Spleen (tissue), 11 donors: ENCODE data around the gene TNRC6A. TPM values are rescaled to one million over a fixed set of nuclear protein-coding genes. Genes with fewer than 3 reads are reported as not detected.

Experiments used
- DNase-seq: peaks from one replicate; pipeline ENCODE4 v3.0.0-alpha.2; 2020
- H3K27ac ChIP-seq, 8 donors: fragments of 200-600 bp; sonication (generic) in 7 of 8; 1 replicate in 4 of 8; 2 replicates in 4 of 8; pipeline versions ENCODE4 v1.5.0 to v1.8.0; 2016 to 2021; ENCODE audit warnings: inconsistent platforms in 4 of 8, mild to moderate bottlenecking in 4 of 8, moderate library complexity in 1 of 8
- H3K27me3 ChIP-seq, 7 donors: fragments of 200-600 bp; sonication (generic) in 6 of 7; replicated peaks in 1 of 7; 1 replicate in 4 of 7; 2 replicates in 3 of 7; pipeline versions ENCODE4 v1.5.0 to v1.8.0; 2016 to 2021; ENCODE audit warnings: inconsistent platforms in 3 of 7, mild to moderate bottlenecking in 1 of 7
- H3K36me3 ChIP-seq, 6 donors: fragments of 200-600 bp; sonication (generic) in 5 of 6; 1 replicate in 4 of 6; 2 replicates in 2 of 6; pipeline versions ENCODE4 v1.5.0 to v1.8.0; 2016 to 2021; ENCODE audit warnings: inconsistent platforms in 2 of 6
- H3K4me1 ChIP-seq, 6 donors: fragments of 200-600 bp; sonication (generic) in 5 of 6; 1 replicate in 3 of 6; 2 replicates in 3 of 6; pipeline versions ENCODE4 v1.5.0 to v1.8.0; 2016 to 2021; ENCODE audit warnings: inconsistent platforms in 3 of 6
- H3K4me3 ChIP-seq, 8 donors: fragments of 200-600 bp; sonication (generic) in 7 of 8; 1 replicate in 4 of 8; 2 replicates in 4 of 8; pipeline versions ENCODE4 v1.5.0 to v1.8.0; 2016 to 2021; ENCODE audit warnings: inconsistent platforms in 4 of 8, mild to moderate bottlenecking in 4 of 8, moderate library complexity in 2 of 8
- H3K9me3 ChIP-seq, 8 donors: fragments of 200-600 bp; sonication (generic) in 7 of 8; 1 replicate in 4 of 8; 2 replicates in 4 of 8; pipeline versions ENCODE4 v1.5.0 to v1.8.0; 2016 to 2021; ENCODE audit warnings: inconsistent platforms in 4 of 8
- CTCF ChIP-seq, 11 experiments: fragments of 200-600 bp in 7 of 11; fragments of 450-650 bp in 4 of 11; sonication (generic) in 4 of 11; IDR thresholded peaks in 8 of 11; conservative IDR thresholded peaks in 3 of 11; 1 replicate in 7 of 11; 2 replicates in 4 of 11; pipeline versions ENCODE4 v1.4.0 to v1.8.0; 2016 to 2021; ENCODE audit warnings: antibody characterized with exemption in 11 of 11, inconsistent platforms in 4 of 11, mild to moderate bottlenecking in 1 of 11
- POLR2A ChIP-seq, 3 donors: fragments of 450-650 bp; IDR thresholded peaks; one replicate each; pipeline ENCODE4 v1.5.1; 2017; ENCODE audit warnings: antibody characterized with exemption in 3 of 3, mild to moderate bottlenecking in 1 of 3
- POLR2AphosphoS5 ChIP-seq, 3 donors: sonication (generic); formaldehyde crosslinking; IDR thresholded peaks; one replicate each; pipeline ENCODE4 v1.5.1; 2017; ENCODE audit warnings: antibody characterized with exemption in 3 of 3
- WGBS, 5 donors: extraction: QIAGEN DNeasy Blood & Tissue Kit in 3 of 5; methylation state at CpG; one replicate each; pipeline versions ENCODE4 v1.1.5 to v1.1.7; 2013 to 2018; 5-methylcytosine and 5-hydroxymethylcytosine counted together
- intact Hi-C: fragments of 100-400 bp; cut with DNase I; formaldehyde crosslinking; loops from one replicate; pipeline ENCODE4 v1.15.0; 2023; ENCODE audit warnings: low total_unique reads
- polyA plus RNA-seq, 3 donors: library from polyadenylated mRNA; stranded (reverse); fragments of 200-250 nt; gene quantifications; one replicate each; pipeline ENCODE4 v1.2.1, GENCODE V29; 2013
- total RNA-seq, 7 donors: library from RNA; depleted of rRNA in 3 of 7; stranded (reverse); fragments of >200 nt in 3 of 7; fragmentation: NEBNext Ultra II Directional in 4 of 7; extraction: Animal tissue kit (Norgen Biotek cat#: 25700) in 4 of 7; gene quantifications; one replicate each; pipeline versions ENCODE4 v1.1.0 to v1.2.1, GENCODE V29; 2016 to 2021
- donor health status: healthy with polysubstance abuse.
- donor health status: DM: no; HTN: no; CAD: no; lungs with moderate emphysema.
- donor health status: DM: no; HTN: no; CAD: no.
- donor health status: Bipolar disorder and iron deficiency.
- donor health status: healthy.
- donor health status: DM: no; HTN: no; CAD: no.
- donor health status: DM: yes; HTN: yes; CAD: no.

The TNRC6A gene
- total and polyA plus RNA-seq, 10 donors = 6.5 to 67.8 (median 57.3) TPM

DNA sequence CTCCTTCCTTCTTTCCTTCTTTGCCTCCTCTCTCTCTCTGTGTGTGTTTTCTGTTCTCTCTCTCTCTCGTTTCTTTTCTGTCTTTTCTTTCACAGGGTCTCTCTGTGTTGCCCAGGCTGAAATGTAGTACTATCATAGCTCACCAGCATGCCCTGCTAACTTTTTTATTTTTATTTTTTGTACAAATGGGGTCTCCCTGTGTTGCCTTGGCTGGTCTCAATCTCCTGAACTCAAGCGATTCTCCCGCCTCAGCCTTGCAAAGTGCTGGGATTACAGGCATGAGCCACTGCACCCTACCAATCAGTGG lies 117.9 kb downstream of the TNRC6A start:
- Histone ChIP-seq H3K9me3 (no peaks in the 10 kb centered on the region), H3K27ac (no peak overlapping the region), H3K4me3 (no peak overlapping the region), H3K27me3 (no peaks in the 10 kb centered on the region), H3K4me1 (no peaks in the 10 kb centered on the region), H3K36me3 (no peaks in the 10 kb centered on the region)
- TF ChIP-seq CTCF (IDR thresholded peaks at IDR 0.05 in 8 of 11, conservative IDR thresholded peaks at IDR 0.05 in 3 of 11) (no peak), POLR2AphosphoS5 (IDR thresholded peaks at IDR 0.05) (no peak)
- intact Hi-C loops = no loop called here
- 84 to 91% (median 90%) methylated on average over 3 of the region's 3 CpGs for WGBS, 5 donors
- no peak for DNase-seq

- no peaks in the 10 kb centered on the region for H3K9me3 ChIP-seq
- H3K27me3 ChIP-seq = no peaks in the 10 kb centered on the region
- DNase-seq = no peak
- WGBS, 5 donors = 76 to 90% (median 83%) methylated on average over 5 of the region's 5 CpGs
- no peaks in the 10 kb centered on the region for H3K36me3 ChIP-seq
- H3K4me1 ChIP-seq = no peaks in the 10 kb centered on the region
- intact Hi-C loops = no loop called here
- H3K4me3 ChIP-seq = no peak overlapping the region
- no peak overlapping the region for H3K27ac ChIP-seq
- TF ChIP-seq POLR2A (IDR thresholded peaks at IDR 0.05) (no peak), POLR2AphosphoS5 (IDR thresholded peaks at IDR 0.05) (no peak), CTCF (IDR thresholded peaks at IDR 0.05 in 8 of 11, conservative IDR thresholded peaks at IDR 0.05 in 3 of 11) (no peak)
These were observed 118.6 kb downstream of the TNRC6A start for GRCh38 chr16:24848065-24848464.

DNA sequence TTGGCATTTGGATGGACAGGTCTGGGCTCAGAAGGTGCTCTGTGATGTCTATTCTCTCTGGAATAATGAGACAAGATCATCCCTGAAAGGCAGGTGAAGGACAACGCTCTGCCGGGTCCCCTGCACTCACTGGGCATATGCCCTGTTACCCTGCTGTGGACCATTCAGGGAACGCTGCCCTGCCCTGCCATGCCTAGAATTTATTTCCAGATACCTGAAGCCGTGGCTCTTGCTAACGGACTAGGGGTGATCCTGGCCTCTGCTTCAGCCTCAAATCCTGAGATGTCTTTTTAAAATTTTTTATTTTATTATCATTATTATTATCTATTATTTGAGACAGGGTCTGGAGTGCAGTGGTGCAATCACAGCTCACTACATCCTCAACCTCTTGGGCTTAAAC lies 120.2 kb downstream of the TNRC6A start:
- no peaks in the 10 kb centered on the region for H3K36me3 ChIP-seq
- no peaks in the 10 kb centered on the region for H3K27me3 ChIP-seq
- no peak for DNase-seq
- H3K27ac ChIP-seq = no peak overlapping the region
- WGBS, 5 donors = 87 to 95% (median 92%) methylated on average over 5 of the region's 5 CpGs
- TF ChIP-seq POLR2AphosphoS5 (IDR thresholded peaks at IDR 0.05) (no peak), POLR2A (IDR thresholded peaks at IDR 0.05) (no peak), CTCF (IDR thresholded peaks at IDR 0.05 in 8 of 11, conservative IDR thresholded peaks at IDR 0.05 in 3 of 11) (no peak)
- H3K4me3 ChIP-seq = no peak overlapping the region
- H3K4me1 ChIP-seq = no peaks in the 10 kb centered on the region
- intact Hi-C loops = no loop called here
- H3K9me3 ChIP-seq = no peaks in the 10 kb centered on the region

- no peaks in the 10 kb centered on the region for H3K4me1 ChIP-seq
- H3K4me3 ChIP-seq = no peak overlapping the region
- intact Hi-C loops = no loop called here
- 75 to 80% (median 76%) methylated on average over 9 of the region's 9 CpGs for WGBS, 5 donors
- no peaks in the 10 kb centered on the region for H3K9me3 ChIP-seq
- H3K27me3 ChIP-seq = no peaks in the 10 kb centered on the region
- TF ChIP-seq POLR2A (IDR thresholded peaks at IDR 0.05) (no peak), CTCF (IDR thresholded peaks at IDR 0.05 in 8 of 11, conservative IDR thresholded peaks at IDR 0.05 in 3 of 11) (no peak), POLR2AphosphoS5 (IDR thresholded peaks at IDR 0.05) (no peak)
- no peak for DNase-seq
- no peak overlapping the region for H3K27ac ChIP-seq
- no peaks in the 10 kb centered on the region for H3K36me3 ChIP-seq
These were observed 121.0 kb downstream of the TNRC6A start for GRCh38 chr16:24850289-24850938.
